ENCODE results near the gene EMILIN1.

- no peak for TF ChIP-seq CTCF (conservative IDR thresholded peaks at IDR 0.05; ENCODE audit: low read depth in 2 of 2)
- TF ChIP-seq EZH2phosphoT487 (IDR thresholded peaks at IDR 0.05; ENCODE audit: unreplicated experiment), result no peak
- no peak for TF ChIP-seq CREB1 (CRISPR knock-in tag; IDR thresholded peaks at IDR 0.05; ENCODE audit: low read depth)
- no peak for TF ChIP-seq EZH2 (IDR thresholded peaks at IDR 0.05; ENCODE audit: low read depth, unreplicated experiment)
- no peak for TF ChIP-seq ETS1 (IDR thresholded peaks at IDR 0.05)
- TF ChIP-seq POLR2AphosphoS5 (IDR thresholded peaks at IDR 0.05; ENCODE audit: low read depth), result no peak
- no peak for TF ChIP-seq ZNF114 (CRISPR knock-in tag; IDR thresholded peaks at IDR 0.05)
Measured at GRCh38 chr2:27115519-27115918, 37.1 kb downstream of the EMILIN1 start.

Data from GM23338 (cell line).